GM23338 (cell line): ENCODE results near the gene KCNMB2. TPM values are rescaled to one million over a fixed set of nuclear protein-coding genes. Genes with fewer than 3 reads are reported as not detected.

Experiments used
- ATAC-seq: fragments of 200-7000 bp; cut with Tn5 transposase; 3 replicates; pipeline ENCODE4 v1.9.1; 2020
- DNase-seq: peaks from one replicate; pipeline ENCODE4 v3.0.0-alpha.2; 2015; ENCODE audit warnings: low spot score
- H2AFZ ChIP-seq: fragments of 200-600 bp; sonication (generic); 2 replicates; pipeline ENCODE4 v1.8.0; 2016; ENCODE audit warnings: antibody characterized with exemption, mild to moderate bottlenecking, moderate library complexity
- H3F3A ChIP-seq: fragments of 200-600 bp; sonication (generic); replicated peaks from 2 replicates; pipeline ENCODE4 v1.8.0; 2017; ENCODE audit warnings: antibody characterized with exemption, mixed run types, low read depth
- H3K27ac ChIP-seq: fragments of 200-600 bp; sonication (generic); 2 replicates; pipeline ENCODE4 v1.6.1; 2016; ENCODE audit warnings: low read depth
- H3K27me3 ChIP-seq: fragments of 200-600 bp; sonication (generic); 2 replicates; pipeline ENCODE4 v1.8.0; 2016; ENCODE audit warnings: mild to moderate bottlenecking, mixed run types, moderate library complexity; ENCODE audit not compliant: insufficient read depth
- H3K36me3 ChIP-seq: fragments of 200-600 bp; sonication (generic); 2 replicates; pipeline ENCODE4 v1.8.0; 2016; ENCODE audit warnings: mild to moderate bottlenecking; ENCODE audit not compliant: insufficient read depth
- H3K4me1 ChIP-seq: fragments of 200-600 bp; sonication (generic); 2 replicates; pipeline ENCODE4 v1.8.0; 2016; ENCODE audit warnings: mild to moderate bottlenecking, moderate library complexity; ENCODE audit not compliant: insufficient read depth
- H3K4me2 ChIP-seq: fragments of 200-600 bp; sonication (generic); 2 replicates; pipeline ENCODE4 v1.7.1; 2017; ENCODE audit warnings: mixed run types
- H3K4me3 ChIP-seq: fragments of 200-600 bp; sonication (generic); 2 replicates; pipeline ENCODE4 v1.6.1; 2016; ENCODE audit warnings: mixed run types
- H3K79me2 ChIP-seq: fragments of 200-600 bp; sonication (generic); replicated peaks from 2 replicates; pipeline ENCODE4 v1.8.0; 2017; ENCODE audit warnings: mild to moderate bottlenecking; ENCODE audit not compliant: insufficient read depth
- H3K9me2 ChIP-seq: fragments of 200-600 bp; sonication (generic); 2 replicates; pipeline ENCODE4 v1.8.0; 2017; ENCODE audit not compliant: insufficient read depth
- H4K20me1 ChIP-seq: fragments of 200-600 bp; sonication (generic); replicated peaks from 2 replicates; pipeline ENCODE4 v1.8.0; 2017; ENCODE audit warnings: mild to moderate bottlenecking; ENCODE audit not compliant: insufficient read depth
- H3K27ac Mint-ChIP-seq: 2 replicates; pipeline ENCODE4 v1.8.0; 2020; ENCODE audit warnings: inconsistent platforms, mild to moderate bottlenecking, moderate library complexity, mixed read lengths
- H3K27me3 Mint-ChIP-seq: 3 replicates; pipeline ENCODE4 v1.8.0; 2022; ENCODE audit warnings: low read depth, mild to moderate bottlenecking, moderate library complexity, mixed read lengths, inconsistent platforms; ENCODE audit not compliant: insufficient read depth, poor library complexity
- H3K36me3 Mint-ChIP-seq: 3 replicates; pipeline ENCODE4 v1.8.0; 2021; ENCODE audit warnings: low read depth, mild to moderate bottlenecking, inconsistent platforms, moderate library complexity, mixed read lengths
- H3K4me1 Mint-ChIP-seq: 3 replicates; pipeline ENCODE4 v1.8.0; 2020; ENCODE audit warnings: mild to moderate bottlenecking, inconsistent platforms, mixed read lengths
- H3K4me3 Mint-ChIP-seq: 3 replicates; pipeline ENCODE4 v1.8.0; 2021; ENCODE audit warnings: moderate library complexity, mild to moderate bottlenecking, inconsistent platforms, mixed read lengths
- H3K9me3 Mint-ChIP-seq: 3 replicates; pipeline ENCODE4 v1.8.0; 2020; ENCODE audit warnings: moderate library complexity, mild to moderate bottlenecking, inconsistent platforms, mixed read lengths
- EZH2phosphoT487 ChIP-seq: fragments of 200-600 bp; sonication (generic); IDR thresholded peaks from one replicate; pipeline ENCODE4 v1.8.1; 2018; ENCODE audit warnings: antibody characterized with exemption; ENCODE audit not compliant: unreplicated experiment
- POLR2AphosphoS5 ChIP-seq: IDR thresholded peaks from 2 replicates; pipeline ENCODE4 v1.6.1; 2016; ENCODE audit warnings: antibody characterized with exemption, low read depth
- STAT1 ChIP-seq: IDR thresholded peaks from one replicate; pipeline ENCODE4 v1.6.1; 2016; ENCODE audit warnings: antibody characterized with exemption; ENCODE audit not compliant: unreplicated experiment
- ZNF114 ChIP-seq: fragments of 250-450 bp; sonication (Bioruptor Pico); IDR thresholded peaks from 2 replicates; pipeline ENCODE4 v1.5.0; 2020; ENCODE audit warnings: mild to moderate bottlenecking, moderate library complexity
- polyA plus RNA-seq: library from polyadenylated mRNA; unstranded; fragments of >200 nt; fragmentation: Nextera tagmentation; extraction: Ambion mirVana; gene quantifications from 2 replicates; pipeline ENCODE4 v1.2.1, GENCODE V29; 2016
- total RNA-seq: library from RNA; depleted of rRNA; stranded (reverse); fragments of >200 nt; shearing (Covaris generic); gene quantifications from 2 replicates; pipeline ENCODE4 v1.2.3, GENCODE V29; 2014
- TF ChIP-seq, protein P1 (sequence below), 2 experiments: fragments of 200-600 bp in 1 of 2; sonication (generic) in 1 of 2; conservative IDR thresholded peaks; 2 replicates each; pipeline versions ENCODE4 v1.5.1 to v1.6.1; 2016 to 2017; ENCODE audit warnings: antibody characterized with exemption in 2 of 2, low read depth in 2 of 2, mild to moderate bottlenecking in 2 of 2, moderate library complexity in 1 of 2
- TF ChIP-seq, protein P2 (sequence below): IDR thresholded peaks from one replicate; pipeline ENCODE4 v1.6.1; 2018; ENCODE audit warnings: antibody characterized with exemption; ENCODE audit not compliant: unreplicated experiment

KCNMB2 gene
- total and polyA plus RNA-seq, 2 experiments from 2014 or later, result 0.53 TPM; not detected in 1

DNA sequence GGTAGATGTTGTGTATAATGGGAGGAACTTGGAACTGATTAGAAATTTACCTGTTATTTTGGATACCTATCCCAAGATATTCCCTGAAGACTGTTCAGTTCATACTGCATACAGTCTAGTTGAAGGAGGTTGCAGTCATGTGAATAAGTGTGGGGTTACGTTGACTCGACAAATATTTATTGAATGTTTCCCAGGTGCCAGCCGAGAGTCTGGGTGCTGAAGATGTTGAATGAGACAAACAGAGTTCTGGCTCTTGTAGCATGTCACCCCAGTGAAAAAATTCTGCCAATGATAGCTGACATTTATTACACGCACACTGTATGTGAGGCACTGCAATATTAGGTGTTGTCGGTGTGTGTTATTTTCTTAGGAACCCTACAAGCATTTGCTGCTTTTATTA is 176.0 kb downstream of the KCNMB2 start (continued):
- TF ChIP-seq, protein P1, sequence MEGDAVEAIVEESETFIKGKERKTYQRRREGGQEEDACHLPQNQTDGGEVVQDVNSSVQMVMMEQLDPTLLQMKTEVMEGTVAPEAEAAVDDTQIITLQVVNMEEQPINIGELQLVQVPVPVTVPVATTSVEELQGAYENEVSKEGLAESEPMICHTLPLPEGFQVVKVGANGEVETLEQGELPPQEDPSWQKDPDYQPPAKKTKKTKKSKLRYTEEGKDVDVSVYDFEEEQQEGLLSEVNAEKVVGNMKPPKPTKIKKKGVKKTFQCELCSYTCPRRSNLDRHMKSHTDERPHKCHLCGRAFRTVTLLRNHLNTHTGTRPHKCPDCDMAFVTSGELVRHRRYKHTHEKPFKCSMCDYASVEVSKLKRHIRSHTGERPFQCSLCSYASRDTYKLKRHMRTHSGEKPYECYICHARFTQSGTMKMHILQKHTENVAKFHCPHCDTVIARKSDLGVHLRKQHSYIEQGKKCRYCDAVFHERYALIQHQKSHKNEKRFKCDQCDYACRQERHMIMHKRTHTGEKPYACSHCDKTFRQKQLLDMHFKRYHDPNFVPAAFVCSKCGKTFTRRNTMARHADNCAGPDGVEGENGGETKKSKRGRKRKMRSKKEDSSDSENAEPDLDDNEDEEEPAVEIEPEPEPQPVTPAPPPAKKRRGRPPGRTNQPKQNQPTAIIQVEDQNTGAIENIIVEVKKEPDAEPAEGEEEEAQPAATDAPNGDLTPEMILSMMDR (conservative IDR thresholded peaks at IDR 0.05; ENCODE audit: low read depth in 2 of 2), result no peak
- TF ChIP-seq, protein P2, sequence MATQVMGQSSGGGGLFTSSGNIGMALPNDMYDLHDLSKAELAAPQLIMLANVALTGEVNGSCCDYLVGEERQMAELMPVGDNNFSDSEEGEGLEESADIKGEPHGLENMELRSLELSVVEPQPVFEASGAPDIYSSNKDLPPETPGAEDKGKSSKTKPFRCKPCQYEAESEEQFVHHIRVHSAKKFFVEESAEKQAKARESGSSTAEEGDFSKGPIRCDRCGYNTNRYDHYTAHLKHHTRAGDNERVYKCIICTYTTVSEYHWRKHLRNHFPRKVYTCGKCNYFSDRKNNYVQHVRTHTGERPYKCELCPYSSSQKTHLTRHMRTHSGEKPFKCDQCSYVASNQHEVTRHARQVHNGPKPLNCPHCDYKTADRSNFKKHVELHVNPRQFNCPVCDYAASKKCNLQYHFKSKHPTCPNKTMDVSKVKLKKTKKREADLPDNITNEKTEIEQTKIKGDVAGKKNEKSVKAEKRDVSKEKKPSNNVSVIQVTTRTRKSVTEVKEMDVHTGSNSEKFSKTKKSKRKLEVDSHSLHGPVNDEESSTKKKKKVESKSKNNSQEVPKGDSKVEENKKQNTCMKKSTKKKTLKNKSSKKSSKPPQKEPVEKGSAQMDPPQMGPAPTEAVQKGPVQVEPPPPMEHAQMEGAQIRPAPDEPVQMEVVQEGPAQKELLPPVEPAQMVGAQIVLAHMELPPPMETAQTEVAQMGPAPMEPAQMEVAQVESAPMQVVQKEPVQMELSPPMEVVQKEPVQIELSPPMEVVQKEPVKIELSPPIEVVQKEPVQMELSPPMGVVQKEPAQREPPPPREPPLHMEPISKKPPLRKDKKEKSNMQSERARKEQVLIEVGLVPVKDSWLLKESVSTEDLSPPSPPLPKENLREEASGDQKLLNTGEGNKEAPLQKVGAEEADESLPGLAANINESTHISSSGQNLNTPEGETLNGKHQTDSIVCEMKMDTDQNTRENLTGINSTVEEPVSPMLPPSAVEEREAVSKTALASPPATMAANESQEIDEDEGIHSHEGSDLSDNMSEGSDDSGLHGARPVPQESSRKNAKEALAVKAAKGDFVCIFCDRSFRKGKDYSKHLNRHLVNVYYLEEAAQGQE, result no peak
- no peak for TF ChIP-seq STAT1
- no peak for TF ChIP-seq ZNF114

DNA sequence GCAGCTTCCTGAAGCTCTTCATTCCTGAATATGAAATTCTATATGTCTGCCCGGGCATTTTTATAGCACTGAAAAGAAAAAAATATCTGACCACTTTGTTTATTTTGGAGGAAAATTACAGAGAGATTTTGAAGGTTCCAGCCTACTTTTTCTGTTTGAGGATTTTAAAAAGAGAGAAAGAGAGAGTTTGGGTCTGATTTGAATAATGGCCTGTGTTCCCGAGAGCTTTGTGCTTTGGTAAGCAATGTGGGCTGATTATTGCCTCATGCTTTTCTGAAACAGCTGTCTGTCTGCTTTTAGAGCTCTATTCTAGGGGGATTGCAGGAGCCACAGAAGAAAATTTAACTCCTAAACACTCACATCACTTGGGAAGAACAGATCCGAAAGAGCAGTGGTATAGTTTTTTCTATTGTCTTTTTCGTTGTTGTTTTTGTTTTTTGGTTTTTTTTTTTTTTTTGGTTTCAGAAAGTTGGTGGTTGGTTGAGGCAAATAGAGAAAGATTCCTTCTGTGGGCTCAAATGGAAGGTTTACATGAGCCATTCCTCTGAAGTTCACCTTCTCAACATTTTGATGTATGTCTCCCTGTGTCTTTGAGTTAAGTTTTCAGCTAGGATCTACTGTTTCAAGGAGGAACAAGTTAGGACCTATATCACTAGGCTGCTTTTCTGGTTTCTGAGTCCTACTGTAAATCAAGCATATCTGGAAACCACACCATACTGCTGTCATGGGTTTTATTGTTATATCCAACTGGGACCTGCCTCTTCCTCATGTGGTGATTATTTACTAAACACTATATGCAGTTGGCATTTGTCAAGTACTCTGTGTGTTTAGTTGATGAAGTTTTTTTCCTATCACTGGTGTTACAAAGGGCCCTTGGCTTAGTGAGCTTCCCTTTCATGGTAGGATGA is 178.9 kb downstream of the KCNMB2 start:
- Histone ChIP-seq H3K4me1 (no peaks in the 10 kb centered on the region), H3K36me3 (no peaks in the 10 kb centered on the region), H3K79me2 (no peaks in the 10 kb centered on the region), H3K4me2 (no peak overlapping the region), H3K9me2 (0 out of 2 replicates have a peak, but pooled peaks cover 4% of the 10 kb centered on the region), H3F3A (no peaks in the 10 kb centered on the region), H3K27me3 (no peaks in the 10 kb centered on the region), H4K20me1 (no peaks in the 10 kb centered on the region), H3K4me3 (no peak overlapping the region), H2AFZ (no peak overlapping the region), H3K27ac (no peak overlapping the region)
- Mint-ChIP-seq H3K4me1 (peaks cover 4% of the 10 kb centered on the region), H3K27me3 (peaks cover 2% of the 10 kb centered on the region), H3K4me3 (no peak overlapping the region), H3K36me3 (no peaks in the 10 kb centered on the region), H3K27ac (peak overlapping the region; percentile 36; the same call in 1 of the 2 replicates), H3K9me3 (no peaks in the 10 kb centered on the region)
- DNase-seq (no peak), ATAC-seq (no peak)
- TF ChIP-seq EZH2phosphoT487 (no peak), STAT1 (no peak), POLR2AphosphoS5 (no peak), ZNF114 (no peak)
- TF ChIP-seq, protein P2, result no peak
